AML-193 (cell line): ENCODE data around the gene TMOD1.

Source experiments
- DNase-seq, 2 experiments: peaks; one replicate each; lab custom pipeline; 2025; lab: John Stamatoyannopoulos, UW

The TMOD1 gene

DNA sequence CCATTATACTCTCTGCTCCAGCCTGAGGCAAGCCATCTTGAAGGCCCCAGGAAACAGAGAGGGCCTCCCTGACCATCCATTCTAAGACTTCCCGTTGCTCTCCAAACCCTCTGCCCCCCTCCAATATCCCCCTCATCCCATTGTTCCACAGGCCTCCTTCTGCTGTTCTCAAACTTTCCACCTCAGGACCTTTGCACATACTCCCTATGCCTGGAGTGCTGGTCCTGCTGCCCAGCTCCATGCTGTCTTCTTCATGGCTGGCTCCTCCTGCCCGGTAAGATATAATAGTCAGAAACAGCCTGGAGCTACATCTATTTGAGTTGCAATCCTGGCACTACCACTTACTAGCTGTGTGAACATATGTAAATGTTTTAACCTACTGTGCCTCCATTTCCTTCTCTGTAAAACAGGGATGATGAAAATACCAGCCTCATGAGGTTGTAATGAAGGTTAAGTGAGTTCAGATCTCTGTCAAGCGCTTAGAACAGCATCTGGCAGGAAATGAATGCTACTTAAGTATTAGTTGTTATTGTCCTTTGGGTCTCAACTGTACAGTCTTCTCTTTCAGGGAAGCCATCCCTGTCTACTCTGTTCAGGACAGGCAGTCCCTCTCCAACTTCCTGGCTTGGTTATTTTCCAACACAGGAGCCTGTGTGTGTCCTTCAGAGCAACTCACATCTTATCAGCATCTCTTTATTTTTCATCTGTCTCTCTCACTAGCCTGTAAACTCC, 45.8 kb downstream of the TMOD1 start:
- DNase-seq, result no peak

- no peak for DNase-seq
These were observed 46.9 kb downstream of the TMOD1 start for GRCh38 chr9:97548379-97548778.

- DNase-seq, result no peak
These were observed 47.5 kb downstream of the TMOD1 start for GRCh38 chr9:97548819-97549540.

DNA sequence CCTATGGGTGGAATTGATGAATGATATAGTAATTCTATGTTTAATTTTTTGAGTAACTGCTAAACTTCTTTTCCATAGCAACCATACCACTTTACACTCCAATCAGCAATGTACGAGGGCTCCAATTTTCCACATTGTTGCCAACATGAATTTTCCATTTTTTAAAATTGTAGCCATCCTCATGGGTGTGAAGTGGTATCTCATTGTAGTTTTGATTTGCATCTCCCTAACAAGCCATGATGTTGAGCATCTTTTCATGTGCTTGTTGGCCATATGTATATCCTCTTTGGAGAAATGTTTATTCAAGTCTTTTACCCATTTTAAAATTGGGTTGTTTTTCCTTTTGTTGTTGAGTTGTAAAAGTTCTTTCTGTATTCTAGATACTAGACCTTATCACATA, 48.9 kb downstream of the TMOD1 start:
- no peak for DNase-seq

DNA sequence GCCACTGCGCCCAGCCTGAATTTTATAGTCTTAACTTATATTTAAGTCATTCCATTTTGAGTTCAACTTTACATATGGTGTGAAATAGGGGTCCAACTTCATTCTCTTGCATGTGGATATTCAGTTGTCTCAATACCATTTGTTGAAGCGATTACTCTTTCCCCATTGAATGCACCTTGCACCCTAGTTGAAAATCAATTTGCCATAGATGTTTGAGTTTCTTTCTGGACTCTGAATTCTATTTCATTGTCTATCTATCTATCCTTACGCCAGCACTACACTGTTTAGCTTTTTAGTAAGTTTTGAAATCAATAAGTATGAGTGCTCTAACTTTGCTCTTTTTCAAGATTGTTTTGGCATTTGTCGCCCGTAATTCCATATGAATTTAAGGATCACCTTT, 49.8 kb downstream of the TMOD1 start:
- no peak for DNase-seq

DNA sequence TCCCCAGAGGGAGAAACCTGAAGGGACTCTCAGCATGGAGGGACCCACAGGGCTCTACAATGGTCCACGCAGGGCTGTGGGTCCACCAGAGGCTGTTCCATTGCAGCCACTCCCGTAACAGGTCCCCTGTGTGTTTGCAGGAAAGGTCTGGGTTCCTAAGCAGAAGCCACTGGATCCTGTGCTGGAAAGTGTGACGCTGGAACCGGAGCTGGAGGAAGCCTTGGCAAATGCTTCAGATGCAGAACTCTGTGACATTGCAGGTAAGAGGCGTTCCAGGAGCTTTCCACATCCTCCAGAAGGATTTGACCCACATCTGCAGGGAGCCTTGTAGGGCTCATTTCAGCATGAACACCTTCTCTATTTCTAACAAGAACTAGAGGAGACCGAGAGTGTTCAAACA, 51.7 kb downstream of the TMOD1 start:
- no peak for DNase-seq

GRCh38 chr9:97553841-97554240, 52.4 kb downstream of the TMOD1 start:
- DNase-seq, result no peak

- no peak for DNase-seq
These were observed 53.2 kb downstream of the TMOD1 start for GRCh38 chr9:97554566-97555075.

DNA sequence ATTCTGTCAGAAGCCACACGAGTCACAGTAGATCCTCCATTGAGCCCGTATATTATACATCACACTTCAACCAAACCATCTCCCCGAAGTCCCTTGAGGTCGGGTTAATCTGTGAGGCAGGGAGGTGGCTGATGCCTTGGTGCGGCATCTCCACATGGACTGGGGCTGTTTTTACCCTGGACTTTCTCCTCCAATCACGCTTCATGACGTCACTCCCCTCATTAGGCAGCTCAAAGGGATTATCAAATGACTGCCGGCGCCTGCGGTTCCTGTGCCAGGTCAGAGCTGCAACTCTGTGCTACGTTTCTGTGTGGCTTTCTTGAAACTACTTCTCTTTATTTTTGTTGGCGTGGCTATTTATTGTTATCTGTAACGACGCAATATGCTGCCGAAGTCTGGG, 53.7 kb downstream of the TMOD1 start:
- DNase-seq, result no peak

- no peak for DNase-seq
These were observed 54.7 kb downstream of the TMOD1 start for GRCh38 chr9:97556036-97556720.

DNA sequence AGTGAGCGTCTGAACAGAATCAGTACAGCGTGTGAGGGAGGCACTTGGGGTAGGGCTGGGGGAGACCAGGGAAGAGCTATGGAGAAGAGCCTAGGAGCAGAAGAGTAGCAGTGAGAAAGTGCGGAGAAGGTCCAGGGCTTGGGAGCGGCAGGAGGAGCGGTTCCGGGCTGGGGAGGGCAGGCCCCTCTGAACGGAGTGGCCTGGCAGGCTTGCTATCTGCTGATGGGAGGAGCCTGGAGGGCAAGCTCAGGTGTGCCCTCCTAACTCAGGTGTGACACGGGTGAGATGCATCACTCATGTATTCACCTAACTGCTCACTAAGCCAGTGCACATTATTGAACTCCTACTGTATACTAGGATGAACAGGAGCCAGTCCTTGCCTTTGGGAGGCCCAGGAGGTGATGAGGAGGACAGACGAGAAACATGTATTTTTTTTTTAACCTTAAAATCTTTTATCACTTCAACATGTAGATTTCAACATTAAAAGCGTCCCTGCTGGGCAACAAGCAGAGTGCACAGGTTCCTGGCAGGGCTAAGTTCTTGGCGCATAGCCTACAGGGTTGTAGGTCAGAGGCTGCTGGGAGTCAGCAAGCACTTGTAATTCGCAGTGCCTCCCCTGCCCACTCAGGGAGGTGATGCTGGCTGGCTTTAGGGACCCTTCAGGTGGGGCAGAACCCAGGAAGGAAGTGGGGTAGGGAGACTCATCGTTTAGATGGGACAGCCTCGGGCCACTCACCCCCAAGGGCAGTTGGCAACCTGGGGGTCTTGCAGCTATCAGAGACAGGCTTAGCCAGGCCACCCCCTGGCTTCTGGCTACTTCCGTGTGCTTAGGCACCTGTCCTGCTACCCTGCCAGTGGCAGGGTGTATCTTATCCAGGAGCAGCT, 55.5 kb downstream of the TMOD1 start:
- no peak for DNase-seq

GRCh38 chr9:97557606-97558095, 56.2 kb downstream of the TMOD1 start:
- DNase-seq, result peak; percentile 32 to 50

DNA sequence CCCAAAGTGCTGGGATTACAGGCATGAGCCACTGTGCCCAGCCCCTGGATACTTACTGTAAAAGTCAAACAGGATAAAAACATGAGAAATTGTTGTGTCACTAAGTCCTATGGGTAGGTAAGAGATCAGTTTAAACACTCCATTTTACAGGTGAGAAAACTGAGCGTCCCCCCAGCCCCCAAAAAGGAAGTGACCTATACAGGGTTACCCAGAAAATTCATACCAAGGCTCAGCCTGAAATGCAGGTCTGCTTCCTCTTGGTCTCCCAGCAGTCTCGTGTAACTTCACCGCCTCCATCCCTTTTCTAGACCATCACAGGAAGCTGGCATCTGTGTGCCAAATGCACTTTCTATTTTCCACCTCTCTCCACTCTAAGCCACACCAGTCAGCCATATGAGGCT, 57.2 kb downstream of the TMOD1 start:
- no peak for DNase-seq

DNA sequence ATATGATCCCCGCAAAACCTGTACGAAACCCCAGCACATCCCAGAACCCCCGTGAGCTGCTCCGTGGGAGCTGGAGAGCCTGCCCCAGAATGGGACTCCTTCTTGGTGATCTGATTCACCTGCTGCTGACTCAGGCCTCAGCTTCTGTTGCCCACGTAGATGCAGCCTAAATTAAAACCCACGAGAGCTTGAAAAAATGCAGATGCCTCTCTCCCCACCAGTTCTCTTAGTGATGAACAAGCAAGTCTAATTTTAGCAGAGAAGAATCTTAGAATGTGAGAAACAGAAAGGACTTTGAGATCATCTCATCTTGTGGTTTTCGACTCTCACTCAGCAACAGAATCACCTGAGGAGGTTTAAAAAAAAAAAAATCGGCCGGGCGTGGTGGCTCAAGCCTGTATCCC, 57.6 kb downstream of the TMOD1 start:
- no peak for DNase-seq

GRCh38 chr9:97560154-97560553, 58.7 kb downstream of the TMOD1 start:
- DNase-seq, result no peak

DNA sequence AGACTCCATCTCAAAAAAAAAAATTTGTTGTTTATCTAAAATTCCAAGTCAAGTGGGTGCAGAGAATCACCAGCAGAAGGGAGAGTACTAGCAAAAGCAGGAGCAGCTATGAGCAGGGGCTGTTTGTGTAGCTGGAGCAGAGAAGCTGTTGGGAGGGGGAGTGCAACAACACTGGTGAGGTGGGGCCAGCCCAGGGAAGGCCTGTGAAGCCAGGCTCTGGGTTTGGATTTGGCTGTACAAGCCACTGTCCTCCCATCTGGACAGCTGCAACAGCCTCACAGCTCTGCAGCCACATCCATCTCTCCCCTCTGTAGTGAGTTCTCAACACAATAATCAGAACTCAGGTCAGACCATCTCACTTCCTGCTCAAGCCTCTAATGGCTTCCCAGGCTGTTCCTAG, 59.4 kb downstream of the TMOD1 start:
- DNase-seq, result no peak

GRCh38 chr9:97561501-97561900, 60.0 kb downstream of the TMOD1 start:
- peak in 1 of 2 experiments; percentile 13 for DNase-seq

DNA sequence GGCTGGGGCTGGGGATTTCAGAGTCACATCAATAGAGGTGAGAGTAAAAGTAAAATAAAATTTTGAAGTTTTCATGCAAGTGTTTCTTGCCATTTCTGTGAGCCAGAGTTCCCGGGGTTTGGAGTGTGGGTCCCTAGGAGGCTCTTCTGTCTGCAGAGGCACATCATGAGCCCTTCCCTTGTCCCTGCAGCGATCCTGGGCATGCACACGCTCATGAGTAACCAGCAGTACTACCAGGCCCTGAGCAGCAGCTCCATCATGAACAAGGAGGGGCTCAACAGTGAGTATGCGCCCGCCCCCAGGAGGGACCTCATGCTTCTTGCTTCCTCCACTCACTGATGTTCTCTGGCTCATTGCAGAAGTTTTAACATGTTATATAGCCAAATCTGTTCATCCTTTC, 61.1 kb downstream of the TMOD1 start:
- DNase-seq, result no peak

DNA sequence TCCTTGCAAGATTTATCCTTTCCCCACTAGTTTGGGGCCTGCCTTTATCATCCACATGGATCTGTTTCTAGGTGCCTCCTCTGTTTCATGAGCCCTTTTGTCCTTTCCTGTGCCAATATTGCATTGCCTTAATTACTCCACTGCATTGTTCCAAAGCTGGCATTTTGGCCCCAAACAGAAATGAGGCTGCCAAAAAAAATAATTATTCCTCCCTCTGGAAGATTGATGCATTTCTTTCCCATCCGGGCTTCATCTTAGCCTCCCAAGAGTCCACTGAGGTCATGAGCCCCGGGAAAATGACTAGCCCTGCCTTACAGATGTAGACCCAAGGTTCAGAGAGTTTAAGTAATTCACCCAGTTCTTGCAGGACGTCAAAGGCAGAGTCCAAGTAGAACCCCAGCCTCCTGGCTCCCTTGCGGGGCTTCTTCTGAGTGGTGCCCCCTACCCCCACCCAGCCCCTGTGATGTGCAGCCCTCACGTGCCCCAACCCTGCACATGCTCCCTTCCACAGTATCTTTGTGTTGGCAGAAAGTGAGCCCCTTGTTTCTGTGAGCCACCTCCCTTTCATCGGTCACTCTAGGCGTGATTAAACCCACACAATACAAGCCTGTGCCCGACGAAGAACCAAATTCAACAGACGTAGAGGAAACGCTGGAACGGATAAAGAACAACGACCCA, 62.1 kb downstream of the TMOD1 start:
- DNase-seq, result no peak

DNA sequence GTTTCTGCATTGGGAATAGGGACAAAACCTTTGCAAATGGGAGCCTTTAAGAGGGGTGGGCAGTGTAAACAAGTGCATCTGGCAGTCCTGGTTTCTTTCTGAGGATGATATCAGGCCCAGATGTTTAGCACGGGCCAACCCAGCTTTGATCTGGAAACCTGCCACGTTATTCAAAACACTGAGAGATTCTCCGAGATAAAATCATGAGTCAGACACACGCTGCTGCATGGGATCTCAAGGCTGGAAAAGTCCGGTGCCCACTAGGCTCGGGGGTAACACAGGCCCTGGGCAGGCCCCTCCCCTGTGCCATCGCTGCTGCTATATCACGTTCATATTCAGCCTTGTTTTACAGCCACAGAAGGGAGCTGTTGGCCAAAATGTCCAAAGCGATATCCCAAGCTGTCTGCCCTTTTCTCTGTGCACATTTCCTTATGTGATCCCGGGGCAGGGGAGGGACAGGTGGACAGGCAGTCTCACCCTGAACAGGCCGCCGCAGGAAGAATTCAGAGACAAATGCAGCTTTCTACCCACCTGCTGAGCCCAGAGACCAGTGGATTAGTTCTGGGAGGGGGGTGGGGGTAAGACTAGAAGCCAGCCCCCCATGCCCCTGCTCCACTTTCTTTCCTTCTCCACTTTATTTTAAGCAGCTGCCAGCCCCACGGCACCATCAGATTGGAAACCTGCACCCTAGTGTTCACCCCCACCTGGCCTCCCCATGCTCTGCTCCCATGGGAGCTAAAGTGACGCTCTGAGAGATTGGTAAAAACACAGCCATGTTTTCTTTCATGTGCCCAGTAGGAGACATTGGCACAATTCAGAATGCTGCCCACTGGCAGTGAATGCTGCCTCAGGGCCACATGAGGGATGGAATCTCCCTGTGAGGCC, 63.1 kb downstream of the TMOD1 start:
- no peak for DNase-seq
